GM19099 (cell line): Measurements from ENCODE around the gene WDTC1.

Source experiments
- POLR2A ChIP-seq: IDR thresholded peaks from 3 replicates; pipeline ENCODE4 v1.6.1; 2011; ENCODE audit warnings: low read depth; ENCODE audit not compliant: insufficient read length; ENCODE audit errors: extremely low read depth

WDTC1 gene

DNA sequence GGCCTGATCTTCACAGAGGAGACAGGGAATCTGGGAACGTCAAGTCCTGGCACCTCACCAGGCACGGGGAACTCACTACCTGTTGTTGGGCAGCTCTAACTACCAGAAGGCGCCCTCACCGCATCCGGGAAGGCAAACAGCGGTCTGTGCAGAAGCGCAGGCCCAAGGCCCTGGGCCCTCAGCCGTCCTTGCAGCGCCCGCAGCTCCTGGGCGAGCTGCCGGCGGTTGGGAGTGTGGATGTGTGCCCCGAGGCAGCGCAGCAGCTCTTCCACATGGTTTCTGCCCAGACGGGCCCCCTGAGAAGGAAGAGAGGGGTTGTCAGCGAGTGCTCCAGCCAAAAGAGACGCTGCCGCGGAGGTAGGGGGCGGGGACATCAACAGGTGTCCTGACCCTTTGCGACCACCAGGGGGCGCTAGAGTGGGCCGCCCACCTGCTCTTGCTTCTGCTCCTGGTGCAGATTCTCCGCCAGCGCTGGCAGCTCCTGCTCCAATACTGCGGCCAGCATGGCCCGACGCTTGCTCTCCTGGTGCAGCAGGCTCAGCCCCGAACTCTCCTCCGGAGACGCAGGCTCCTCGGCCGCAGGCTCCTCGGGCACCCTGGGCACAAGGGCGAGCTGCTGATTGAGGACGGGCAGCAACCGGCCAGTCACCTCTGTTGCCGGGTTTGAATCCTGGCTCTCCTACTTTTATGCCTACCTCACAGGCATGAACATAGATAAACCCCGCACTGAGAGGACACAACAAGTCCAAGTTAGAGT is 123.0 kb downstream of the WDTC1 start:
- TF ChIP-seq POLR2A, result no peak
